GM21447 (cell line): ENCODE data around the gene HSPA6.
"Not testable (repeated sequence)": the region's sequence is repeated elsewhere in the genome, so short reads cannot be mapped to it uniquely, and the experiment has no call there.

ENCODE experiments used
- ATAC-seq: cut with Tn5 transposase; IDR thresholded peaks from one replicate; pipeline ENCODE4 v1.9.1; 2021; ENCODE audit not compliant: unreplicated experiment

HSPA6 gene

DNA sequence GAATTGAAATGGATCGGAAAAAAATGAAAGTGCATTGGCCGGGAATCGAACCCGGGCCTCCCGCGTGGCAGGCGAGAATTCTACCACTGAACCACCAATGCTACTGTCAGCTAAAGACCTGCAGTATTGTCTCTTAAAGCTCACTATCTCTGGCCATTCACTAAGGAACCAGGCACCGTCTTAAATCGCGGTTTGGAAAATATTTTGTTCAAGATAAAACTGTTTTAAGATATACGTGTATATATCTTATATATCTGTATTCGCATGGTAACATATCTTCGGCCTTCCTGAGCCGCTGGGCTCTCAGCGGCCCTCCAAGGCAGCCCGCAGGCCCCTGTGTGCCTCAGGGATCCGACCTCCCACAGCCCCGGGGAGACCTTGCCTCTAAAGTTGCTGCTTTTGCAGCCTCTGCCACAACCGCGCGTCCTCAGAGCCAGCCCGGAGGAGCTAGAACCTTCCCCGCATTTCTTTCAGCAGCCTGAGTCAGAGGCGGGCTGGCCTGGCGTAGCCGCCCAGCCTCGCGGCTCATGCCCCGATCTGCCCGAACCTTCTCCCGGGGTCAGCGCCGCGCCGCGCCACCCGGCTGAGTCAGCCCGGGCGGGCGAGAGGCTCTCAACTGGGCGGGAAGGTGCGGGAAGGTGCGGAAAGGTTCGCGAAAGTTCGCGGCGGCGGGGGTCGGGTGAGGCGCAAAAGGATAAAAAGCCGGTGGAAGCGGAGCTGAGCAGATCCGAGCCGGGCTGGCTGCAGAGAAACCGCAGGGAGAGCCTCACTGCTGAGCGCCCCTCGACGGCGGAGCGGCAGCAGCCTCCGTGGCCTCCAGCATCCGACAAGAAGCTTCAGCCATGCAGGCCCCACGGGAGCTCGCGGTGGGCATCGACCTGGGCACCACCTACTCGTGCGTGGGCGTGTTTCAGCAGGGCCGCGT is at the start of gene HSPA6:
HSPA6 (plus strand) TSS at position 724 of the 925 bp plus-strand sequence; CDS start at position 843, 119 bp downstream.
- ATAC-seq = peak; percentile 56

GRCh38 chr1:161477711-161478110 is 46.6 kb upstream of the HSPA6 start:
- not testable (repeated sequence) for ATAC-seq

DNA sequence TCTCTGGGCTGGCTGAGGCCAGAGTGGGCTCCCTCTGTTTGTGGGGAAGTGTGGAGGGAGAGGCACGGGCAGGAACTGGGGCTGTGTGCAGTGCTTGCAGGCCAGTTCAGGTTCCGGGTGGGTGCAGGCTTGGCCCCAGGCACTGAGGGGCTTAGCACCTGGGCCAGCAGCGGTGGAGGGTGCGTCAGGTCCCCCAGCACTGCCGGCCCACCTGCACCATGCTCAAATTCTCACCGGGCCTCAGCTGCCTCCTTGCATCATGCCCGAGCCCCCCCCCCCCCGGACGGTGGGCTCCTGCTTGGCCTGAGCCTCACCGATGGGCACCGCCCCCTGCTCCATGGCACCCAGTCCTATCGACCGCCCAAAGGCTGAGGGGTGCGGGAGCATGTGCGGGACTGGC is 45.4 kb upstream of the HSPA6 start:
- no peak for ATAC-seq

GRCh38 chr1:161480381-161481035 is 43.8 kb upstream of the HSPA6 start:
- ATAC-seq = no peak

DNA sequence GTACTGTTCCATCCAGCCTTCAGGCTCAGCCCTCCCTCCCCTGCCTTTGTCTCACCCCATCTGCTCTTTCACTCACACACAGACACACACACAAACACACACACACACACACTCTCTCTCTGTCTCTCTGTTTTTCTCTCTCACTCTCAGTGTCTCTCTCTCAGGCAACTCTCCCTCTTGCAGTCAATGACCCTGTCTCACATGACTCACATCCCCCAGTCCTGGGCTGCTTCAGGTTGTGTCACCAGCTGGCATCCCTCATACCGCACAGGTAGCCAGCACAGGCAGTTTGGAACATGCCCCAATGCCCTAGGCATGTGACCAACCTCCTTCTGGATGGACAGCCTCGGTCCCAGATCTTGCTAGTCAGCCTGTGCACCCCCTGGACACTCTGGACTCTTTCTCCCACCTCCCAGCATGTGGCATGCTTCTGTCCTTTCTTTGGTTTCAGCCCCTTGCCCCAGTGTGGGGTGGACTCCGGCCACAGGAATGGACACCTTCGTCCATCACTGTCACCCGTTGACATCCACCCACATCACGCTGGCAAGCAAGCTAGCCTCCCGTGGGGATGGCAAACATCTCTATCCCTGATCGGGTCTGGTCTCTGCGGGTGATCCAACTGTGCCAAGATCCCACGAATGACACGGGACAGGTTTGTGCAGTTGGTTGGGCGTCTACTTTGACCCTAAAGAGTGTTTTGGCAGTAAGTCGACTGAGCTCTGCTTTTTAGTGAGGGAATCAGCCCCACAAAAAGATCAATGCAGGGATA is 42.5 kb upstream of the HSPA6 start:
- no peak for ATAC-seq

- ATAC-seq = no peak
Measured at GRCh38 chr1:161482610-161483009, 41.7 kb upstream of the HSPA6 start.

GRCh38 chr1:161483361-161483760 is 41.0 kb upstream of the HSPA6 start:
- no peak for ATAC-seq

DNA sequence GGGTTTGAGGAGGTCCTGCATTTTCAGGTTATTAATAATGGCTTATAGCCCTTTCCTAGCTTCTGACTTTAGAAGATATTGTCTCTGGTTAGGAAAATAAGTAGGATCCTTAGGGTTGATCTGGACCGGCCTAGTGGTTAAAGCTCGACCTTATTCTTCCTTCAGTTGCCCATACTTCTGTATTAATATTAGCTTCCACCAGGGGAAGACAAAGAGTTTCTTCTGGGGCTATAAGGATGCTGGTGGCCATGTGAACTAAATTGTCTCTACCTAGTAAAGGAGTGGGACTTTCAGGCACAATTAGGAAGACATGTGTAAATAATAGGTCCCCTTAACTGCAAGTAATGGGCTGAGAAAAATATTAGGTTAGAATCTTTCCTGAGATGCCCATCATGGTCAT is 39.7 kb upstream of the HSPA6 start:
- ATAC-seq = no peak

DNA sequence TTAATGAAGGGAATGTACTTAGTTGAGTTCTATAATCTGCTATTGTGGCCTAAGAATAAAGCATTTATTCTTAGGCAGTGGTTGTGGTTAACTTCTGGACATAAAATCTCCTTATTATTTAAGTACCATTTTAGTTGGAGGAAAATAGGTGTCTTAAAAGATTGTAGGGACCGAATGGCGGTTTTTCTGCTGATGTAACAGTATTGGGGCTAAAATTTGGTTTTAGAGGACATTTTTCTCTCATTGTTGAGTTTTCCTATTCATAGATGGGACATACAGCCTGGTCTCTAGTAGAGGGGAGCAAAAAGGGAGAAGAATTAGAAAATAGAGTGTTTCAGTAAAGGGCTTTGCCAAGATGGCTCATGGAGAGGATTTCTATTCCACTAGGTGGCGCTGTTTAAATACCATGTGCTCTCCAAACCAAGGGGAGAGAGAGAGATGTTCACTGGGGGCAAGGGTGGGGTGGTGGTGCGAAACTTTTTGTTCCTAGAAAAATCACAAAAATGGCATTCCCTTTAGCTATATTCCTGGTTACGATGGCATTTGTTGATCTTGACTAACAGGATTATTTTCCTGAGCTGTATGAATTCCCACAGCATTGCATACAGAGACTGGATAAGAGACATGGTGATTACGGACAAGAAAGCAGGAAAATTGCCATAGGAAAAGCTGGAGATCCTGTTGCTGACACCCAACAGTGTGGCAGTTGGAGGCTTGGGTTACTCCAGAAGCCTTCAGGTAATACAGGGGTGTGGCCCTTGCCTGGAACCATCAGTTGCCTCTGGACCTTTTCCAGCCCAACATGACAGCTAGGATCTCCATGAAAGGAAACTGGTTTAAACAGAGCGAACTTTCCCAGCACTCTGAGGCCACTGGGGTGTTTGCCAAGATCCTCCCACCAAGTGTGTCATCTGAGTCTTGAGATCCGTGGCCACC is 37.3 kb upstream of the HSPA6 start:
- peak; percentile 53 for ATAC-seq

- no peak for ATAC-seq
Measured at GRCh38 chr1:161491472-161491871, 32.9 kb upstream of the HSPA6 start.

GRCh38 chr1:161492827-161493226 is 31.5 kb upstream of the HSPA6 start:
- no peak for ATAC-seq

GRCh38 chr1:161494091-161494735 is 30.1 kb upstream of the HSPA6 start:
- ATAC-seq = no peak

- no peak for ATAC-seq
Measured at GRCh38 chr1:161495490-161495889, 28.9 kb upstream of the HSPA6 start.

DNA sequence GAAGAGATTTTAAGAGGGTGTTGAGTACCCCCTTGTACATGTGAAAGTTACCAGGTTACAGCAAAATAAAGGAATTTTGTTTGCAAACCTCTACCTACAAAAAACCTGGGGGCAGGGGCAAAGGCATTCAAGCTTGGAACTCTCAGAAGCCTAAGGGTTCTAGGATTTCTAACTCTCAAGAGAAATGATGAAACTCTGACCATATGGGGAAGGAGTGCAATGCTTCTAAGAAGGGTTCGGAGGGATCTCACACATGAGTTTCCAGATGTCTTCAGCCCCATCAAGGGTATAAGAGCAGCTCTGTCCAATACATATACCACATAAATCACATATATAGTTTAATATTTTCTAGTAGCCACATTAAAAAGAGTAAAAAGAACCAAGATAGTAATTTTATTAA is 26.4 kb upstream of the HSPA6 start:
- no peak for ATAC-seq

DNA sequence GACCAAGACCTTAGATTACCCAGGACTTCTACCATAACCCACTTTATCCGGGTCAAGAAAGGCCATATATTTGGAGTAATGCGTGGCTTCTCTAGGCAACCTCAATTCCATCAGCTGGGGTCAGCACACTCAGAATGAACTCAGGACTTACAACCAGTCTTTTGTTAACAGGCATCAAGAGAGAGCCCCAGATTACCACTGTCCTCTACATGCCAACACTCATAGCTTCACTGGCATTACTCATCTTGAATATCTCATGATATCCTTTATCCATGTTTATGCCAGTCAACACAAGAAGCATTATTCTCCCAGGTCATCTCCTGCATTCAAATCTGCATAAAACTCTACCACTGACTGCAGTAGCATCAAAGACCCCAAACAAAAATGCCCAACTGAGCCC is 25.7 kb upstream of the HSPA6 start:
- no peak for ATAC-seq

- ATAC-seq = no peak
Measured at GRCh38 chr1:161499099-161500039, 25.0 kb upstream of the HSPA6 start.

- ATAC-seq = no peak
Measured at GRCh38 chr1:161501234-161501633, 23.1 kb upstream of the HSPA6 start.

DNA sequence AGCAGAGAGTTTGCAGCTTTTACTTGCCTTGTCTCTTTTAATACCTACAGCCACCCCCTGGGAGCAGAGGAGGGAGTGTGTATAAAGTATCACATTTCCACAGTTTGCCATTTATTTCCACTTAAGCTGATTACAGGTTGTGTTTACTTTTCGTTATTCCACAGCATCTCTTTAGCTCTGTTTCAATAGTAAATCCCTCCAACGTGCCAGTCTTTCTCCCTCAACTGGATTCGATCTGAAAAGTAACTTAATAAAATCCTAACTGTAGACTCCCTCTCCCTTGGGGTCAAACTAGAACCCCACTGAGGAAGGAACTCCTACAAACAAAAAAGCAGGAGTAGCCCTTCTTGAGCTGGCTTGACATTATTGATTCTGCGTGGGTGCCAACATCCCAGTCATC is 22.2 kb upstream of the HSPA6 start:
- no peak for ATAC-seq
